ENCODE results near the gene PIK3CB. TPM values are rescaled to one million over a fixed set of nuclear protein-coding genes. Genes with fewer than 3 reads are reported as not detected.
A peak's percentile ranks its signal among the peaks of the same experiment; 100 is the strongest.
"Not testable (repeated sequence)": the region's sequence is repeated elsewhere in the genome, so short reads cannot be mapped to it uniquely, and the experiment has no call there.

Gene PIK3CB
- total RNA-seq, 1 experiment from 2014 or later, result 29.4 TPM

- no peak for DNase-seq (ENCODE audit: low read depth)
- in situ Hi-C loops (cut with HindIII; ENCODE audit: low pct_unique_long_range_greater_than_20kb, low sequenced_read_pairs), result no loop called here
Measured at GRCh38 chr3:138670407-138670806, 164.3 kb downstream of the PIK3CB start.

GRCh38 chr3:138668107-138668506 is 166.6 kb downstream of the PIK3CB start:
- in situ Hi-C loops (cut with HindIII; ENCODE audit: low pct_unique_long_range_greater_than_20kb, low sequenced_read_pairs), result no loop called here
- DNase-seq (ENCODE audit: low read depth), result no peak

GRCh38 chr3:138657508-138657907 is 177.2 kb downstream of the PIK3CB start:
- no peak for DNase-seq (ENCODE audit: low read depth)
- in situ Hi-C loops (cut with HindIII; ENCODE audit: low pct_unique_long_range_greater_than_20kb, low sequenced_read_pairs), result no loop called here

- in situ Hi-C loops (cut with HindIII; ENCODE audit: low pct_unique_long_range_greater_than_20kb, low sequenced_read_pairs), result no loop called here
- DNase-seq (ENCODE audit: low read depth), result no peak
Measured at GRCh38 chr3:138653567-138653966, 181.2 kb downstream of the PIK3CB start.

- DNase-seq (ENCODE audit: low read depth), result no peak
- in situ Hi-C loops (cut with HindIII; ENCODE audit: low pct_unique_long_range_greater_than_20kb, low sequenced_read_pairs), result no loop called here
Measured at GRCh38 chr3:138649134-138649533, 185.6 kb downstream of the PIK3CB start.

- in situ Hi-C loops (cut with HindIII; ENCODE audit: low pct_unique_long_range_greater_than_20kb, low sequenced_read_pairs), result no loop called here
- peak; percentile 29 for DNase-seq (ENCODE audit: low read depth)
Measured at GRCh38 chr3:138646513-138646912, 188.2 kb downstream of the PIK3CB start.

GRCh38 chr3:138646008-138646407 is 188.7 kb downstream of the PIK3CB start:
- in situ Hi-C loops (cut with HindIII; ENCODE audit: low pct_unique_long_range_greater_than_20kb, low sequenced_read_pairs), result no loop called here
- DNase-seq (ENCODE audit: low read depth), result no peak

- in situ Hi-C loops (cut with HindIII; ENCODE audit: low pct_unique_long_range_greater_than_20kb, low sequenced_read_pairs), result no loop called here
- DNase-seq (ENCODE audit: low read depth), result no peak
Measured at GRCh38 chr3:138642927-138643253, 191.8 kb downstream of the PIK3CB start.

GRCh38 chr3:138642226-138642926 is 192.4 kb downstream of the PIK3CB start:
- no peak for DNase-seq (ENCODE audit: low read depth)
- in situ Hi-C loops (cut with HindIII; ENCODE audit: low pct_unique_long_range_greater_than_20kb, low sequenced_read_pairs), result no loop called here

GRCh38 chr3:138640537-138640936 is 194.2 kb downstream of the PIK3CB start:
- in situ Hi-C loops (cut with HindIII; ENCODE audit: low pct_unique_long_range_greater_than_20kb, low sequenced_read_pairs), result no loop called here
- no peak for DNase-seq (ENCODE audit: low read depth)

GRCh38 chr3:138638641-138639040 is 196.1 kb downstream of the PIK3CB start:
- no peak for DNase-seq (ENCODE audit: low read depth)
- in situ Hi-C loops (cut with HindIII; ENCODE audit: low pct_unique_long_range_greater_than_20kb, low sequenced_read_pairs), result no loop called here

- in situ Hi-C loops (cut with HindIII; ENCODE audit: low pct_unique_long_range_greater_than_20kb, low sequenced_read_pairs), result no loop called here
- no peak for DNase-seq (ENCODE audit: low read depth)
Measured at GRCh38 chr3:138629526-138629925, 205.2 kb downstream of the PIK3CB start.

- in situ Hi-C loops (cut with HindIII; ENCODE audit: low pct_unique_long_range_greater_than_20kb, low sequenced_read_pairs), result no loop called here
- DNase-seq (ENCODE audit: low read depth), result no peak
Measured at GRCh38 chr3:138625707-138626365, 208.9 kb downstream of the PIK3CB start.

- DNase-seq (ENCODE audit: low read depth), result no peak
- in situ Hi-C loops (cut with HindIII; ENCODE audit: low pct_unique_long_range_greater_than_20kb, low sequenced_read_pairs), result no loop called here
Measured at GRCh38 chr3:138624518-138624917, 210.2 kb downstream of the PIK3CB start.

- no peak for DNase-seq (ENCODE audit: low read depth)
- in situ Hi-C loops (cut with HindIII; ENCODE audit: low pct_unique_long_range_greater_than_20kb, low sequenced_read_pairs), result no loop called here
Measured at GRCh38 chr3:138620431-138620830, 214.3 kb downstream of the PIK3CB start.

- in situ Hi-C loops (cut with HindIII; ENCODE audit: low pct_unique_long_range_greater_than_20kb, low sequenced_read_pairs), result no loop called here
- no peak for DNase-seq (ENCODE audit: low read depth)
Measured at GRCh38 chr3:138615462-138615861, 219.3 kb downstream of the PIK3CB start.

GRCh38 chr3:138609898-138610266 is 224.8 kb downstream of the PIK3CB start:
- no peak for DNase-seq (ENCODE audit: low read depth)
- in situ Hi-C loops (cut with HindIII; ENCODE audit: low pct_unique_long_range_greater_than_20kb, low sequenced_read_pairs), result no loop called here

- in situ Hi-C loops (cut with HindIII; ENCODE audit: low pct_unique_long_range_greater_than_20kb, low sequenced_read_pairs), result no loop called here
Measured at GRCh38 chr3:138608322-138609135, 226.2 kb downstream of the PIK3CB start, which contains the start of gene FAIM. Gene FAIM, plus strand, starts transcription at chr3:138608771. Its CDS starts 10,956 bp downstream, at chr3:138619727.

GRCh38 chr3:138604106-138604595 is 230.6 kb downstream of the PIK3CB start:
- DNase-seq (ENCODE audit: low read depth); in situ Hi-C loops (cut with HindIII; ENCODE audit: low pct_unique_long_range_greater_than_20kb, low sequenced_read_pairs): not testable (repeated sequence)

More at GRCh38 chr3:138608322-138609135, 226.2 kb downstream of the PIK3CB start, which contains the start of gene FAIM:
- DNase-seq (ENCODE audit: low read depth), result peak; percentile 80
